ENCODE measurements around the gene COL27A1.

Gene COL27A1

DNA sequence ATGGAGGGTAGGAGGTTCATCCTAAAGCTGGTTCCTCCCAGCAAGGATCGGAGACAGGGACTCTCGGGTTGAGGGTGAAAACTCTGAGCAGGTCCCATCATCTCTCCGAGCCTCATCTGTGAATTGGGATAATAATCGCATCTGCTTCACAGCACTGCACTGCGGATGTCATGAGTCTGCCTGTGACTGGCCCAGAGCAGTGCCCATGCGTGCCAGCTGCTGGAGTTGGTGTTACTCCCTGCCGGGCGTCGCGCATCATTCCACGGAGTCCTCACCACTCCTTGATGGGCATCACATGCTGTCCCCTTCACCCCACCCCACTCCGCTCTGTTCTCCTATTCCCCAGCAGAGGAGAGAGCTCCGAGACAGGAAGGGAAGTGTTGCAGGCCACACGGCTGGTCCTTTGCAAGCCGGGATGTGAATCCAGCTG, 132.4 kb downstream of the COL27A1 start:
- no peak for DNase-seq (ENCODE audit: low spot score)

DNA sequence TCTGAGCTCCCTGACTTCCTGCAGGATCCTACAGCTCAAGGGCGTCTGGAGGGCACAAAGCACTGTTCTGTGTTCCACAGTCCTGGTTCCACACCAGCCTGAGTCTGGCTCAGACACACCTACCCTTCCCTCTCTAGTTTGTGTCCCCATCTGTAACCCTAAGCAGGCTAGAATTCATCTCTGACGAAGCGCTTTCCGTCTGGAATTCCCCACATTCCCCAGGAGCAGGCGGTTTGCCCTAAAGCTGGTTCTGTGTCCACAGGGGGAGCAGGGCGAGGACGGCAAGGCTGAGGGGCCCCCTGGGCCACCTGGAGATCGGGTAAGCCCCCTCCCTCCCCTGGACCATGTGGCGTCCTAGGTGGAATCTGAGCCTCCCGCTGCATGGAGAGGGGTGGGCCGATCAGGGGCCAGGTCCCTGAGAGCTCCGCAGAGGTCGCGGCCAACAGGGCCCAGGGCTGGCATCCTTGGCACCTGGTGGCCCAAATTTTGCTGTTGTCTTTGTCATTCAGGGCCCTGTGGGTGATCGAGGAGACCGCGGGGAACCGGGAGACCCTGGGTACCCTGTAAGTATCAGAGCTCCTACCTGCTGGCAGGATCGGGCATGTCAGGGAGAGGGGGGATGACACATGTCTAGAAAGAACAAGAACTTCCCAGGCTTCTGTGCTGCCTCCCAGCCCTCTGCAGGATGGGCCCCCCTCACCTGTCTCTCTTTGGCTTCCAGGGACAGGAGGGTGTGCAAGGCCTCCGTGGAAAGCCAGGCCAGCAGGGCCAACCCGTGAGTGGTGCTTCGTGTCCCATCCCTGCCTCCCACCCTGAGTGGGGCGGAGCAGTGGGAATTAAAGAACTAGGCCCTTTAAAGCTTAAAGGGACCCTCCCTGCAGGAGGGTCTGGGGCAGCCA, 133.1 kb downstream of the COL27A1 start:
- peak; percentile 32 for DNase-seq (ENCODE audit: low spot score)

GRCh38 chr9:114289106-114289505, 133.8 kb downstream of the COL27A1 start:
- DNase-seq (ENCODE audit: low spot score): no peak

DNA sequence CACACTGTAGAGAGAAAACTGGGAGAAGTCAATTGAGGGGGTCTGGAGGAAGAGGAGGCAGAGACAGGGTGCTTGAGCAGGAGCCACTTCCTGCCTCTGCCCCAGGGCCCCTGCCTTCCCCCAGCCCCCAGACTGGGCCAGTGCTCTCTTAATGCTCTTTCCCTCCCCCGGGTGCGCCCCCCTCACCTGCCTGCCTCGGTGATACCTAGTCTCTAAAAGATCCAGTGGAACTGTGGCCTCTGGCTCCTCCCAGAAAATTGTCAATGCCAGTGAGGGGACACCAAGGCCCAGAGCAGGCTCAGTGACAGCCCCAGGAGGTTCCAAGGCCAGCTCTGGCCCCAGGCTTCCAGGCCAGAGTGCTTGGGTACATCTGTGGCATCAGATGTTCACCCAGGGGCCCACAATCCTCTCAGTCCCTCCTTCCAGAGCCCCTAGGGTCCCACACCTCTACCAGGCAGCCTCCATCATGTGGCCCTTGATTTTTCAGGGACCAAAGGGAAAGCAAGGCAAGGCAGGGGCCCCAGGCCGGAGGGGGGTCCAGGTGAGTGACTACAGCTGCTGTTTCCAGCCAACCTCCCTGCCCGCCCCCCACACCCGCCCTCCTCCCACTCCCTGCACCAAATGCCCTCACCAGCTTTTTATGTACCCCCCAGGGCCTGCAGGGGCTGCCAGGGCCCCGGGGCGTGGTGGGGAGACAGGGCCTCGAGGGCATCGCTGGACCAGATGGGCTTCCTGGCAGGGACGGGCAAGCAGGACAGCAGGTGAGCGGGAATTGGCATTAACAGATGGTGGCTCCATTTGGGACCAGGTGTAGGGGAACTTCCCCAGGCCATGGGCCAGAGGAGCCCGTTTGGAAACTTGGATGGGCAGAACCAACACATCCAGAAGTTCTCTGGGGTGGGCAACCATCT, 134.5 kb downstream of the COL27A1 start:
- no peak for DNase-seq (ENCODE audit: low spot score)

GRCh38 chr9:114290561-114290986, 135.2 kb downstream of the COL27A1 start:
- no peak for DNase-seq (ENCODE audit: low spot score)

DNA sequence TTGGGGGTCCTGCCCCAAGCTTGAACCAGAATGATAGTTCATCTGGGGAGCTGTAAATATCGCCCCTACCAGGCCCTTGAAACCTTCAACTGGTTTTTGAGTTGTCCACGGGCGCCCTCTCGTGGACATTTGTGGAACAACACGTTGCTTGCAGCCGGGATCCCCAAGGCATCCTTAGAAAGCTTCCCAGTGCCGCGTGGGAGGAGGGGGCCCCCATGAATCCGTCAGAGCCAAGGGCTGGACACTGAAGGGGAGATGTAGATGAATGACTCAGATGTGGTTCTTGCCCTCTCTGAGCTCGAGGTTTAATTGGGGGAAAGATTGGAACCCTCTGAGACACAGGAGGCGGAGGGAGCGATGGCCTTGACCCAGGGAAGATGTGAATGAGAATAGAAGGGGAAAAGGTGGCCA, 135.7 kb downstream of the COL27A1 start:
- peak; percentile 44 for DNase-seq (ENCODE audit: low spot score)

DNA sequence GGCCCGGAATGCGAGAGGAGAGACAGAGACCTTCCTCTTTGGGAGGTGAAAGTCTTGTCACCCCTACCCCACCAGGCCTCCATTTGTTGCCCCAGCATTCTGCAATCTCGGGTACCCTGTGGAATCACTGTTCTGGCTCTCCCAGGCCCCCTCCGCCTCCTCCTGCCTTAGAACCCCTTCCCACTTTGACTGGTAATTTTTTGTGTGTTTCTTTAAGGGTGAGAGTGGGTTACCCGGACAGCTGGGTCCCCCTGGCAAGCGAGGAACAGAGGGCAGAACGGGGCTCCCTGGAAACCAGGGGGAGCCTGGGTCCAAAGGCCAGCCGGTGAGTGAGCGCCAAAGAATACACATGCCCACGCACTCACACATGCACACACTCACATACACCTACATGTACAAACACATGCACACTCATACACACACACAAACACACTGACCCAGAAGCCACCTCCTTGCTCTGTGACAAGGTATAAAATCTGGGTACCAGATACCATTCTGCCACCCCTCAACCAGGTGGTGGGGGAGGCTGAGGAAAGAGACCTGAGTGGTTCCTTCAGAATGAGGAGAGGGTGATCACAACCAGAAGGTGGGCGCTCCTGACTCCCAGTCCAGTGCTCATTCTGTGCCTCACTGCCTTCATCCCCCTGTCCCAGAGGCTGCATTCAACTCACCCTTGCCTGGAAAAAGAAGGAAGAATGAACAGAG, 136.7 kb downstream of the COL27A1 start:
- no peak for DNase-seq (ENCODE audit: low spot score)

GRCh38 chr9:114294664-114295063, 139.3 kb downstream of the COL27A1 start:
- no peak for DNase-seq (ENCODE audit: low spot score)

- DNase-seq (ENCODE audit: low spot score): no peak
Observed at GRCh38 chr9:114296338-114296737, 141.0 kb downstream of the COL27A1 start.

DNA sequence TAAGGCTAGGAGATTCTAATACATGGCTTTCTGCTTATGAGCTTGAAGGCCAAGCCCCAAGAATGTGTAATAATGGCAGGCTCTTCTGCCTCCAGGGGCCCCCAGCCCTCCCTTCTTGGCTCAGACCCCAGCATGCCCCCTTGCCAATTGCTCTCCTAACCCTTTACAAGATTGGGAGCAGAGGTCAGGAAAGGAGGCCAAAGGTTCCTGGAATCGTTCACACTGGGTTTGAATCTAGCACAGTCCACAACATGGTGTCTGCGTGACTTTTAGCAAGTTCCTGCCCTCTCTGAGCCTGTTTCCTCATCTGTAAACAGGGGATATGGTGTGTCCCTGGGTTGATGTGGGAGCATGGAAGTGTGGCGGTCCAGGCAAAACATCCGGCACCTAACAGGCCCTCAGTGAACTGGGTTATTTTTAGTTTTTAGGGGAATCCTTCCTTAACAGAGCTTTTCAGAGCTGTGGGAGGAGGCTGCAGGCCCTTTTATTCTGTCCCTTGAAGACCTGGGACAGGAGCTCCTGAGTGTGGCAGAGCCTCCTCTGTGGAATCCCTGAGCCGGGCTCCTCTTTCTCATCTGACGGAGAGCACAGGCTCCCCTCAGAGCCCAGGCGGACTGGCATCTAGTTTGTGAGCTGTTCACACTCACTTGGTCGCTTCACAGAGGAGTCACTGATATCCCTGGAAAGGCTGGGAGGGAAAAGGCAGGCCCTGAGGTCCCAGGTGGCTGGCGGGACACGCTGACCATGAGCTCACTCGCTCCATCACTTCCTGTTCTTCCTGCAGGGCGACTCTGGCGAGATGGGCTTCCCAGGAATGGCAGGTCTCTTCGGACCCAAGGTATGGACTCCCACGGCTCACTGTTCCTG, 144.2 kb downstream of the COL27A1 start:
- DNase-seq (ENCODE audit: low spot score): no peak

DNA sequence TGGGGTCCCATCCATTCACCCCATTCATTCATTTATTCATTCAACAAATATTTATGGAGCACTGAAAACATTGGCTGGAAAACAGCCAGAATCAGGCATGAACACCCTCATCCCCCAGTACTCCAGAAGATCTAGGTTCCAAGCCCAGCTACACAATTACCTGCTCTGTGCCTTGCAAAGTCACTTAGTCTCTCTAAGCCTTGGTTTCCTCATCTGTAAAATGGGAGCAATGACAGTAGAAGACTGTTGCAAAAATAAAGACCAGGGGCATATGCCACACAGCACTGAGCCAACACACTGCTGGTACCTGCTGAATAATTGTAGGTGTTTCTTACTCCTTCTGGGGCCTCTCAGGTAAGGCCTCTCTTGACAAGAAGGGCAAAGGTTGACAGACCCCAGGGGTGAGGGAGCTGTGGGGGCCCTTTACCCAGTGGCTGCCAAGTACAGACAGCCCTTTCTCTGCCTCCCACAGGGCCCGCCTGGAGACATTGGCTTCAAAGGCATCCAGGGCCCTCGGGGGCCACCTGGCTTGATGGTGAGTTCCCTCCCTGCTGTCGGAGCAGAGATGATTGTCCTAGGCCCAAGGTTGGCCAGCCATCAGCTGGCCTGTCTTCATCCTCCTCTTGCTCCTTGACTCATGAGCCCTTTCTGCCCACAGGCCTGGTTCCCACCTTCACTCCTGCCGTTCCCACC, 145.0 kb downstream of the COL27A1 start:
- DNase-seq (ENCODE audit: low spot score): no peak

- DNase-seq (ENCODE audit: low spot score): no peak
Observed at GRCh38 chr9:114300846-114301797, 145.8 kb downstream of the COL27A1 start.

GRCh38 chr9:114301798-114302565, 146.6 kb downstream of the COL27A1 start:
- DNase-seq (ENCODE audit: low spot score): no peak

DNA sequence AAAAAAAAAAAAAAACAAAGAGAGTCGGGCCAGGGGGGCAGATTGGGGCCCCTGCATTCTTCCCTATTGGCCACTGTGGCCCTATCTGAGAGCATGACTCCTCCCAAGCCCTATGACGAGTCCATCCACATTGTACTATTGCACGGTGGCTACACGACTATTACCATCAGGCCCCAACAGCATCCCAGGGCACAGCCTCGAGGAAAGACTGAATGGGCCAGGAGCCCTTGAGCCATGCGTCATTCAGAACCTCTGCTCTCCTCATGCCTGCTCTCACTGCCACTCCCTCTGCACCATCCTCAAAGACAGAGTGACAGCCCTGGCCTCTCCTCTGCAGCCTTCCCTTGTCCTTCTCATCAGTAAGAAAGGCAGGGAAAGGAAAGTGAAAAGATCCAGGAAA, 147.4 kb downstream of the COL27A1 start:
- no peak for DNase-seq (ENCODE audit: low spot score)

DNA sequence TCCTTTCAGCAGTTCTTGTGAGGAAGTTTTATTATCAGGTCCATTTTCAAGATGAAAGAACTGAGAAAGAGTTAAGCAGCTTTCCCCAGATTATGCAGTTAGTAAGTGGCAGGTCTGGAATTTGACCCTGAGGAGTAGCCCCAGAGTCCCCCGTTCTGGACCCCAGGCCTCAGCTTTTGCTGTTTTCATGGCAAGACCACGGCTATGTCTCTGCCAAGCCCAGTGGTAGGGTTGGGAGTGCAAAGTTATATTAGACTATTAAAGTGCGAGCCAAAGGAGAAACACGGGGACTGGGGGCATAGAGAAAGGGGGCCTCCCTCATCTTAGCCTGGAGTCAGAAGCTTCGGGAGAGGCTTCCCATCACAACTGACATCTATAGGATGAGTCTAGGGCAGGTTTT, 148.2 kb downstream of the COL27A1 start:
- DNase-seq (ENCODE audit: low spot score): no peak

GRCh38 chr9:114303977-114304376, 148.6 kb downstream of the COL27A1 start:
- no peak for DNase-seq (ENCODE audit: low spot score)

DNA sequence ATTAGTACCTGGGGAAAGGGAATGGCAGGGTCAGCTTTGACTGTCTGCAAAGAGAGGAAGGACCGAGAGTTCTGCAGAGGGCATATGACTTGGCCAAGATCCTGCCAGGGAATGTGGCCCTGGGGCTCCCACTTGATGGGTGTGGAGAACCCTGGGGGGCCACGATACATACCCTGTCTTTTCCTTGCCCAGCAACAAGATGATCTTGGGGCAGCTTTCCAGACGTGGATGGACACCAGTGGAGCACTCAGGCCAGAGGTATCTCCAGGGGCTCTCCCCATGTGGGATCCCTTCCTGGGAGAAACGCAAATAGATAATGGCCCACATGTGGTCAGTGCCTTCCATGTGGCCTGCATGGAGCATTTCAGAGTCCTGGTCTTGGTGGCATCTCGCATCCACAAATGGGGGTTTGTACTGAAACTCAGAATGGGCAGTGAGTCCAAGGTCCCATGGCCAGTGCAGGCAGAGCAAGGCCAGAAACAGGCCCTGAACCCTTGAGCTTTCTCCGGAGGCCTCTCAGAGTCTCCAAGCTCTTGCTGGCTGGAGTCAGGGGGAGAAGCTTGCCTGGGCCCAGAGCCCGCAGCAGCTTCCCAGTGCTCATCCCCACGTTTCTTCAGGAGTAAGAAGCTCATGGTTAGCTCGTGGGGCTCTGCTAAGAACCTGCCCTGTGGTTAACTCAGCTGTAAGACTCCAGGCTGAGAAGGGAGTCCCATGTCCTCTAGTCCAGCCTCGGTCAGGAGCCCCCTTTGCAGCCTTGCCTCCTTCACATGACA, 149.3 kb downstream of the COL27A1 start:
- DNase-seq (ENCODE audit: low spot score): no peak

GRCh38 chr9:114307899-114308267, 152.5 kb downstream of the COL27A1 start:
- DNase-seq (ENCODE audit: low spot score): no peak
